ENCODE data around the gene FOXA2. TPM values are rescaled to one million over a fixed set of nuclear protein-coding genes. Genes with fewer than 3 reads are reported as not detected.

The FOXA2 gene
- total RNA-seq, 2 donors from 2014 or later, result not detected

GRCh38 chr20:22576733-22577514 lies 7.4 kb downstream of the FOXA2 start:
- DNase-seq (ENCODE audit: low spot score in 2 of 2), result no peak
- Mint-ChIP-seq H3K27ac (no peak overlapping the region), H3K36me3 (peaks cover 13 to 36% of the 10 kb centered on the region in 2 donors), H3K9me3 (peaks cover 0 to 4% of the 10 kb centered on the region in 2 donors)
- ATAC-seq, result no peak

- Mint-ChIP-seq H3K9me3 (peaks cover 0 to 8% of the 10 kb centered on the region in 2 donors), H3K36me3 (peaks cover 13 to 30% of the 10 kb centered on the region in 2 donors), H3K27ac (no peak overlapping the region)
- no peak for ATAC-seq
- DNase-seq (ENCODE audit: low spot score in 2 of 2), result no peak
Observed at GRCh38 chr20:22576273-22576672, 8.1 kb downstream of the FOXA2 start.

- ATAC-seq (no peak), DNase-seq (ENCODE audit: low spot score in 2 of 2) (no peak)
- no peak overlapping the region for H3K27ac Mint-ChIP-seq
- H3K9me3 Mint-ChIP-seq, result peaks cover 0 to 11% of the 10 kb centered on the region in 2 donors
- H3K36me3 Mint-ChIP-seq, result peaks cover 13 to 30% of the 10 kb centered on the region in 2 donors
Observed at GRCh38 chr20:22575737-22576136, 8.6 kb downstream of the FOXA2 start.

GRCh38 chr20:22575087-22575721 lies 9.2 kb downstream of the FOXA2 start:
- ATAC-seq, result no peak
- Mint-ChIP-seq H3K9me3 (peaks cover 0 to 11% of the 10 kb centered on the region in 2 donors), H3K27ac (no peak overlapping the region), H3K36me3 (peaks cover 10 to 27% of the 10 kb centered on the region in 2 donors)
- DNase-seq (ENCODE audit: low spot score in 2 of 2), result no peak

GRCh38 chr20:22574545-22575086 lies 9.8 kb downstream of the FOXA2 start:
- Mint-ChIP-seq H3K36me3 (peaks cover 7 to 25% of the 10 kb centered on the region in 2 donors), H3K9me3 (peaks cover 0 to 11% of the 10 kb centered on the region in 2 donors), H3K27ac (no peak overlapping the region)
- DNase-seq (ENCODE audit: low spot score in 2 of 2) (no peak), ATAC-seq (no peak)

GRCh38 chr20:22572491-22572890 lies 11.9 kb downstream of the FOXA2 start:
- Mint-ChIP-seq H3K9me3 (peaks cover 0 to 7% of the 10 kb centered on the region in 2 donors), H3K36me3 (peaks cover 5 to 24% of the 10 kb centered on the region in 2 donors), H3K27ac (no peak overlapping the region)
- ATAC-seq (no peak), DNase-seq (ENCODE audit: low spot score in 2 of 2) (no peak)

GRCh38 chr20:22572023-22572422 lies 12.3 kb downstream of the FOXA2 start:
- Mint-ChIP-seq H3K27ac (no peak overlapping the region), H3K36me3 (peaks cover 9 to 28% of the 10 kb centered on the region in 2 donors), H3K9me3 (peaks cover 0 to 7% of the 10 kb centered on the region in 2 donors)
- DNase-seq (ENCODE audit: low spot score in 2 of 2) (no peak), ATAC-seq (no peak)

GRCh38 chr20:22569353-22569752 lies 15.0 kb downstream of the FOXA2 start:
- Mint-ChIP-seq H3K36me3 (peaks cover 9 to 11% of the 10 kb centered on the region in 2 donors), H3K9me3 (peaks cover 0 to 7% of the 10 kb centered on the region in 2 donors), H3K27ac (no peak overlapping the region)
- DNase-seq (ENCODE audit: low spot score in 2 of 2) (no peak), ATAC-seq (no peak)

- no peak overlapping the region for H3K27ac Mint-ChIP-seq
- H3K9me3 Mint-ChIP-seq, result peaks cover 0 to 7% of the 10 kb centered on the region in 2 donors
- DNase-seq (ENCODE audit: low spot score in 2 of 2) (no peak), ATAC-seq (no peak)
- peaks cover 9 to 11% of the 10 kb centered on the region in 2 donors for H3K36me3 Mint-ChIP-seq
Observed at GRCh38 chr20:22568872-22569344, 15.5 kb downstream of the FOXA2 start.

- DNase-seq (ENCODE audit: low spot score in 2 of 2) (no peak), ATAC-seq (no peak)
- peaks cover 9 to 11% of the 10 kb centered on the region in 2 donors for H3K36me3 Mint-ChIP-seq
- H3K27ac Mint-ChIP-seq, result no peak overlapping the region
- H3K9me3 Mint-ChIP-seq, result peaks cover 0 to 7% of the 10 kb centered on the region in 2 donors
Observed at GRCh38 chr20:22567944-22568871, 16.2 kb downstream of the FOXA2 start.

- no peak for ATAC-seq
- Mint-ChIP-seq H3K27ac (peak overlapping the region in 1 of 2 donors; percentile 36), H3K36me3 (peaks cover 9 to 11% of the 10 kb centered on the region in 2 donors), H3K9me3 (peaks cover 0 to 10% of the 10 kb centered on the region in 2 donors)
- DNase-seq (ENCODE audit: low spot score in 2 of 2), result no peak
Observed at GRCh38 chr20:22566876-22567658, 17.3 kb downstream of the FOXA2 start.

- H3K9me3 Mint-ChIP-seq, result peaks cover 4 to 7% of the 10 kb centered on the region in 2 donors
- DNase-seq (ENCODE audit: low spot score in 2 of 2) (no peak), ATAC-seq (no peak)
- H3K27ac Mint-ChIP-seq, result no peak overlapping the region
- H3K36me3 Mint-ChIP-seq, result peaks cover 9 to 27% of the 10 kb centered on the region in 2 donors
Observed at GRCh38 chr20:22563062-22563965, 21.1 kb downstream of the FOXA2 start.

GRCh38 chr20:22562620-22563019 lies 21.8 kb downstream of the FOXA2 start:
- ATAC-seq, result no peak
- peaks cover 5 to 22% of the 10 kb centered on the region in 2 donors for H3K36me3 Mint-ChIP-seq
- DNase-seq (ENCODE audit: low spot score in 2 of 2), result no peak
- H3K27ac Mint-ChIP-seq, result no peak overlapping the region
- peaks cover 4 to 7% of the 10 kb centered on the region in 2 donors for H3K9me3 Mint-ChIP-seq

- Mint-ChIP-seq H3K36me3 (peaks cover 0 to 17% of the 10 kb centered on the region in 2 donors), H3K27ac (no peak overlapping the region), H3K9me3 (peaks cover 4 to 7% of the 10 kb centered on the region in 2 donors)
- ATAC-seq (no peak), DNase-seq (ENCODE audit: low spot score in 2 of 2) (no peak)
Observed at GRCh38 chr20:22561965-22562577, 22.3 kb downstream of the FOXA2 start.
